MCF 10A (cell line): ENCODE results near the gene HABP4. TPM values are rescaled to one million over a fixed set of nuclear protein-coding genes. Genes with fewer than 3 reads are reported as not detected.

Source experiments
- BruUV-seq: library from RNA; stranded (reverse); fragments of 400-500 nt; replicated peaks from 2 replicates; lab custom pipeline; 2021; lab: Mats Ljungman, UMichigan
- CTCF ChIA-PET: fragments of 300-600 bp; sonication (Branson Sonifier 250); formaldehyde crosslinking; extraction: SDS; loops from one replicate; lab custom pipeline; 2021; ENCODE audit warnings: antibody characterized with exemption, inconsistent platforms; lab: Yijun Ruan, JAX
- POLR2A ChIA-PET: fragments of 300-600, 350-650 bp; sonication (Branson Sonifier 250); formaldehyde crosslinking; extraction: SDS; loops from one replicate; lab custom pipeline; 2020; ENCODE audit warnings: antibody characterized with exemption, inconsistent platforms; lab: Yijun Ruan, JAX
- DNase-seq: peaks from one replicate; pipeline ENCODE4 v3.0.0-alpha.2; 2018; ENCODE audit not compliant: unreplicated experiment
- H3K27ac Mint-ChIP-seq: one replicate; pipeline ENCODE4 v1.8.0; 2022; ENCODE audit warnings: mild to moderate bottlenecking, low read depth, mixed read lengths; ENCODE audit not compliant: unreplicated experiment
- H3K27me3 Mint-ChIP-seq: one replicate; pipeline ENCODE4 v1.8.0; 2022; ENCODE audit warnings: mixed read lengths; ENCODE audit not compliant: insufficient read depth, unreplicated experiment
- H3K36me3 Mint-ChIP-seq: one replicate; pipeline ENCODE4 v1.8.0; 2022; ENCODE audit warnings: mild to moderate bottlenecking, moderate library complexity, mixed read lengths; ENCODE audit not compliant: insufficient read depth, unreplicated experiment
- H3K4me1 Mint-ChIP-seq: one replicate; pipeline ENCODE4 v1.8.0; 2022; ENCODE audit warnings: mixed read lengths; ENCODE audit not compliant: insufficient read depth, unreplicated experiment
- H3K4me3 Mint-ChIP-seq: one replicate; pipeline ENCODE4 v1.8.0; 2022; ENCODE audit warnings: mild to moderate bottlenecking, moderate library complexity, mixed read lengths; ENCODE audit not compliant: unreplicated experiment
- H3K9me3 Mint-ChIP-seq: one replicate; pipeline ENCODE4 v1.8.0; 2022; ENCODE audit warnings: mixed read lengths; ENCODE audit not compliant: unreplicated experiment
- CTCF ChIP-seq: fragments of 200-600 bp; IDR thresholded peaks from one replicate; pipeline ENCODE4 v1.8.0; 2022; ENCODE audit warnings: antibody characterized with exemption, mild to moderate bottlenecking; ENCODE audit not compliant: unreplicated experiment
- intact Hi-C: fragments of 100-400 bp; cut with micrococcal nuclease; formaldehyde crosslinking; loops from 2 replicates; pipeline ENCODE4 v1.14.1; 2022
- total RNA-seq: library from RNA; stranded (reverse); gene quantifications from 2 replicates; pipeline ENCODE4 v1.2.3, GENCODE V29; 2022

Gene HABP4
- total RNA-seq, 1 experiment from 2014 or later: 4.3 TPM

- Mint-ChIP-seq H3K27ac (no peak overlapping the region), H3K36me3 (no peaks in the 10 kb centered on the region), H3K4me1 (no peaks in the 10 kb centered on the region), H3K4me3 (no peak overlapping the region), H3K27me3 (no peaks in the 10 kb centered on the region), H3K9me3 (no peaks in the 10 kb centered on the region)
- ChIA-PET CTCF (no interaction called here), POLR2A (no interaction called here)
- no peak for TF ChIP-seq CTCF
- intact Hi-C loops: no loop called here
- DNase-seq: no peak
- no TSS peak for BruUV-seq
Observed at GRCh38 chr9:96540106-96540505, 90.1 kb downstream of the HABP4 start.

Other genes starting within 250 kb of the HABP4 start
- 0.74 TPM in 1 of 2 replicates, not detected in the other for gene HSD17B3, start 148.0 kb upstream of the HABP4 start, total RNA-seq
- 20.8 and 28.0 TPM in 2 replicates for gene SLC35D2, start 66.5 kb upstream of the HABP4 start, total RNA-seq
- gene ZNF367, start 31.8 kb upstream of the HABP4 start, total RNA-seq: 1.5 and 2.7 TPM in 2 replicates
- gene CDC14B, start 169.7 kb downstream of the HABP4 start, total RNA-seq: 7.0 and 9.3 TPM in 2 replicates
- gene PRXL2C, start 205.1 kb downstream of the HABP4 start, total RNA-seq: 15.6 and 17.0 TPM in 2 replicates